Stimulated activated naive CD4-positive, alpha-beta T cell (primary cell): Measurements from ENCODE around the gene PRCC.

ENCODE experiments used
- DNase-seq, 6 experiments: peaks; one replicate each; lab custom pipeline; 2025; lab: John Stamatoyannopoulos, UW

Gene PRCC

GRCh38 chr1:156814571-156815260 lies 47.4 kb downstream of the PRCC start:
- DNase-seq = no peak

DNA sequence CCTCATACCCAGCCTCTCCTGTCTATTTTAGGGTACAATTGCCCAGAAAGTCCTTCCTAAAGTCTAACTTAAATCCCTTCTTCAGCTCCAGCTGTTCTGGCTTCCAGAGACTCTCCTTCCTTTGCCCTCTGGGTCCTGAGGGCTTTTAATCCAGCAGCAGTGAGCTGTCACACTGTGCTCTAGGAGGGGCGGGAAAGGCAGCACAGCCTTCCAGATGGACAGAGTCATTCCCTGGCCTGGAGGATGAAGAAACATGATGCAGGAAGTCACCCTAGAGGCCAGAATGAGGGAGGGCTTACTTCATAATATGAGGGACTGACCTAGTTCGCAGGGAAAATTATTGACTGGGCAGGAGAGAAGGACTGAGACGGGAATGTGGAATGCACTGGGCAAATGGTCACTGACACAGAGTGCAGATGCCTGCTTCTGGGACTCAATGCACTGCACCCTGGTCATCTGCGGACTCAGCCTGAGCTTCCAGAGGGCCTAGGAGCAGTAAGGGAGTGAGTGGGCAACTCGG lies 48.0 kb downstream of the PRCC start:
- peak in 1 of 6 experiments; percentile 27 for DNase-seq

DNA sequence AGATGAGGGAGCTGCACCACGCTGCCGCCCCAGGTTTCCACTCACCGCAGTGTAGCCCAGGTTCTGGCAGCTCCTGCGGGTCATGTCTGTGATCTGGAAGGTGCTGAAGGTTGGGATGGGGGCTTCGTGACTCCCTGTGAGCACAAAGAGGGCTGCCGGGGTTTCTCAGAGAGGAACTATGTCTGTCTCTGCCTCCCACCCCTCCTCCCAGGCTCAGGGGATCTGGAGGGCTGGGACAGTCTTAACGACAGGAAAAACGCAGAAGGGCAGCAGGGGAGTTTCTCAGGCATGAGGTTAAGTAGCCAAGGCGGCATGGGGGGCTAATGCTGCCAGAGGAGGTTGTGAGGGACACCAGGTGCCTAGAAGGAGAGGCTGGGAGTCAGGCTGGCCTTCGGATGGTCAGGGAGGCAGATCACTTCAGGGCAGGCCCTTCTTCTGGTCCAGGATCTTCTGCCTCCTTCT lies 48.7 kb downstream of the PRCC start:
- peak in 4 of 6 experiments; percentile 5 to 58 (median 38) for DNase-seq

DNA sequence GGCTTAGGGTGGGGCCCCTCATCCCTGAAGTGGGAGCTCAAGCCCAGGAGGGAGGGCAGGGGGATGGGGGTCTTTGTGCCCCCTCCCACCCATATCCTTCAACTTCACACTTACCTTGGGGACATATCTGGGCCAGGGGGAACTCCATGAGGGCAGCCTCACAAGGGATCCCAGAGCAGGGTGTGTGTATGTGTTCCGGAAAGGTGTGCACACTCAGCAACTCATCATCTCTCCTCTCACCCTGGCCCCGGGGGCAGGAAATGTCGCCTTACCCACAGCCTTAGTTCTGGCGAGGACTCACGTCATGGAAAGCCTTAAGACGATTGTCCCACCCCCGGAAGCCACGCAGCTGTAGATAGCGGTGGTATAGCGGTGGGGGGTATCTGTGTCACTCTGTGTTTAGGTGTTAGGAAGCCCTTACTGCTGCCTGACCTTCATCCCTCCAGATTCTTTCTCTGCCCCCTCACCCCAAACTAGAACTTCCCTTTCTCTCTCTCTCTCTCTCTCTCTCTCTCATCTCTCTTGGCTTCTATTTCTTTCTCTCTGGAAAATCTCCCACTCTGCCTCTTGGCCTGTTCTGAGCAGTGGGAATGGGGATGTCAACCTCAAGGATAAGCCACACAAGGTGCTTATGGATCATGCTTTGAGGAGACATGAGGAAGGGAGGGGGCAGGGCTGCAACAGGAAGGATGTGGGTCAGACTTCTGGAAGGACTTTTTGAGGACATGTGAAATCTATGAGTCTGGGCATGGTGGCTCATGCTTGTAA lies 49.4 kb downstream of the PRCC start, which contains the start of gene SH2D2A:
TSS of gene SH2D2A (minus strand) at position 288 of the 768 bp plus-strand sequence. CDS start at position 148, 140 bp downstream.
- DNase-seq = peak; percentile 85 to 97 (median 94)

DNA sequence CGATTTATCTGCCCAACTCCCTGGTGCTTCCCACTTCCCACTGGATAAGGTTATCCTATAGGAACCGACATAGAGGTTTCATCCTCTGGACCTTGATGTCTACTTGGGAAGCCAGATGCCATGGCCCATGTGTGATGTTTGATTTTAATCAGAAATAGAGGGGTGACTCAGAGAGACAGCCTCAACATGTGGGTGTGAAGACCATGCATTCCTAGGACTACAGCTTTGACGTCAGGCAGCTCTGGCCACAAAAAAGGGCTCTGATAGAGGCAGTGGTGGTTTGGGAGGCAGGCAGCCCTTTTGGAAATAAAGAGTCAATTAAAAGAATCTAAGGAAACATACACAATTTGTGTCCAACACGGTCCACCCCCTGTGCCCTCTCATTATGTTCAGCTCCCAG lies 54.5 kb downstream of the PRCC start:
- DNase-seq = no peak

- no peak for DNase-seq
These were observed 55.3 kb downstream of the PRCC start for GRCh38 chr1:156822680-156823079.

- no peak for DNase-seq
These were observed 56.0 kb downstream of the PRCC start for GRCh38 chr1:156823210-156823790.

GRCh38 chr1:156826630-156827029 lies 59.3 kb downstream of the PRCC start:
- no peak for DNase-seq

GRCh38 chr1:156828400-156829124 lies 61.2 kb downstream of the PRCC start:
- no peak for DNase-seq

DNA sequence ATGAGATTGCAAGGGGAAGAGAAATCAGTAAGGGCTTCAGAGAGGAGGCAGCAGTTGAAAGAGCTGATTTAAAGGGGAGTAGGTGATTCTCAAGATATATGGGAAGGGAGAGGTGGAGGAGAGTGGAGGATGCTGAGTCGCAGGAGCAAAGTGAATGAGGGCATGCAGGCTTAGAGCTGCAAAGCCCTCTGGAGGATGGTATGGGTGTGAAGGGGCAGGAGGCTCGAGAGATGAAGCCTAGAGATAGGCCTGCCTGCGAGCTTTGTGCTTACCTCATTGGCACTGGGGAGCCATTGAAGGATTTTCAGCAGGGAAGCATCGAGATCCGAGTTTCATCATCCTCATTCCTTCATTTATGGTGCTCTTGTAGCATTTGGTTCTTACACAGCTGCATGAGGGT lies 65.1 kb downstream of the PRCC start:
- DNase-seq = no peak

DNA sequence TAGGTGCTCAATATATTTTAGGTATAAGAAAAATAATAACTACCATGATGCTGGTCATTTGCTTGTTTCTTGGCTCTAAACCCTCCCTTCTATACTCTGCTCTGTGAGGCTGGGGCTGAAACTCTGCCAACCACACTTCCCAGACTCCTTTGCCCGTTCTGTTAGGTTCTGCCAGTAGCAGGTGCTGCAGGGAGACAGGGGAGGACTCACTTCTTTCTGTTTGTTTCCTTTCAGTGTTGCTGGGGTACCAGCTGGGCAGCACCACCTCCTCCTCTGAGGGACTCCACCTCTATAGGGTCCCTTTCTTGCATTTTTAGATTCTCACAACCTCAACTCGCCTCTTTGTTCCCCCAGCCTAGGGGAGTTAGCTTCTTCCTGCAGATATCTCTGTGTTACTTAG lies 66.3 kb downstream of the PRCC start:
- no peak for DNase-seq

GRCh38 chr1:156834322-156834721 lies 67.0 kb downstream of the PRCC start:
- no peak for DNase-seq

DNA sequence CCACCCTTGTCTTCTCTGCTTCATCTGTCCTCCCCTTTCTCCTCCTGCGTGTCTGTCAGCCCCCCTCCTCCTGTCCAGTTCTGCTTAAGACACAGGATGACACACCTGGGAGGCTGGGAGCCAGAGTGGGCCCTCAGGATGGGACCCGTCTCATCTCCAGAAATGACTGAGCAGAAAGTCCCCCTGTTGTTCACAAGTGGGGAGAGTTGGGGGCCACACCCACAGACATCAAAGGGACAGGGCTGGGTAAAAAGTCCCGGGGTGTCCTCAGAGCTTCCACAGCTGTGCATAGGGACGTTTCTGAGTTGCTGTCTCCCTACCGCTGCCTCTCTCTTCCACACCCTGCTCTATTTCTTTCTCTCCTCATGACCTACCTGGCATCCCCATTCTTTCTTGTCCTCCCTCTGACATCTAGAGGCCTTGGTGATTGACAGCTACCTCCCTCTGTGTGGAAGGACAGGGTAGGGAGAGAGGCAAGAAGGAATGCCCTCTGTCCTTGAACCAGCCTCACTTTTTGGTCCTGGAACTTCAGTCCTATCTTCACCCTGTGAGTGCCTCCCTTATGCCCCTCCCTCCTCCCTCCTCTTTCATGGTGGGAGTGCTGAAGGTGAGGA lies 68.8 kb downstream of the PRCC start:
- DNase-seq = no peak

- DNase-seq = no peak
These were observed 69.6 kb downstream of the PRCC start for GRCh38 chr1:156836892-156837291.

DNA sequence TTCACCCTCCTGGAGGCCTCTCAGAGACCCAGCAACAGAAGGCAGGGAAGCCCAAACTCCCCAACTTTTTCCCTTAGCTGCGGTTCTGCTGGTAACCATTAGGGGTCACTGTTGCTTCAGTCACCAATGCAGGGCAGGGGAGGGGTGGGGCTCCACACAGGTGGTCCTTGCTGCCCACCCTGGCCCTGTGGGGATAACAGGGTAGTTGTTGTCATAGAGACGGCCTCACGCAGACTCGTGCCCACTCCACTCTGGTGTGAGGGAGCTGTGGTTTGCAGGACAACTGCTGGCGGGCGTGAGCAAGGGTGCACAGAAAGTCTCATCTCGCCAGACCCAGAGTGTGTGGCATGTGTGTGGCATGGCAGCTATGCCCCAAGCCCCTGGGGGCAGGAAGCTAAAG lies 71.6 kb downstream of the PRCC start:
- peak in 5 of 6 experiments; percentile 16 to 68 (median 33) for DNase-seq

DNA sequence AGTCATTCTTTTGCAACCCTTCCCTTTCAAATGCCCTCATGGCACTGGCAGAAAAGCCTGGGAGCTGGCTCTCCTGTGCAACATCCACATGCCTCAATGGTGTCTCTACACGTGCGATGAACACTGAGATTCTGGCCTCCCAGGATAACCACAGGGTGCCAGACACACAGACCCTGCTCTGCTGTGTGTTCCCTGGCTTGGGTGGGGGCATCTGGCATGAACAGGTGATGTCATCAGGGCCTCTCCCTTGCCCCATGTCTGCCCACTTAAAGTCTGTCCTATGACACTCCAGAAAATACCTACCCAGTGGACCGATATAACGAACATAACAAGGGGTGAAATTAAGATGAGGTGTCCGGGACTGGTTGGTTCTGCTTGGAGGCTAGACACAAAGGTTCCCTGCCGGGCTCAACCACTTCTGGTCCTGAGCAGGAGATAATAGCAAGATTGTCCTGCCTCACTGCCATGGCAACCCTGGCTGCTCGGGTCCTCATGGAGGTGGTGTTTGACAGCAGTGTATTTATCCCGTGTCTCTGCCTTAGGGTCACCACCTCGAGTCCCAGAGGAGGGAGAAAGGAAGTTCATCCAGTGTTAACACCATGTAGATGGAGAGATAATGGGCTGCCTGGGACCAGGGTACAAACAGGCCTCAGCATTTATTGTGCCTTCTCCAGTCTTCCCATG lies 72.2 kb downstream of the PRCC start:
- no peak for DNase-seq

- no peak for DNase-seq
These were observed 73.0 kb downstream of the PRCC start for GRCh38 chr1:156840186-156840897.

DNA sequence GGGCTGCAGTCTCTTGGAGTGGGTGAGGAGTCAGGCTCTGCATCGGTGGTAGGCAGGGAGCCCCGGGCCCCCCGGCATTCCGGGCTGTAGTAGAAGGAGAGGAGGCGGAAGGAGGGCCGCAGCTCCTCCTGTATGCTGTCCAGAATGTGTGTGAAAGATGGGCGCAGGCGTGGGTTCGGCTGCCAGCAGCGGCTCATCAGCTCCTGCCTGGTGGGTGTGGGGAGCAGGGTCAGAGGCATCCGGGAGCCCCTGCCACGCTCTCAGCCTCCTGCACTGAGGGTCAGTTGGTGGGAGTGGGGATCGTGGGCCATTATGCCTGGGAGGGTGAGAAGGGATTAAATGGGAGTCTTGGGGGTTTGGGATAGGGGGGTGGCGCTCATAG lies 73.6 kb downstream of the PRCC start:
- no peak for DNase-seq

DNA sequence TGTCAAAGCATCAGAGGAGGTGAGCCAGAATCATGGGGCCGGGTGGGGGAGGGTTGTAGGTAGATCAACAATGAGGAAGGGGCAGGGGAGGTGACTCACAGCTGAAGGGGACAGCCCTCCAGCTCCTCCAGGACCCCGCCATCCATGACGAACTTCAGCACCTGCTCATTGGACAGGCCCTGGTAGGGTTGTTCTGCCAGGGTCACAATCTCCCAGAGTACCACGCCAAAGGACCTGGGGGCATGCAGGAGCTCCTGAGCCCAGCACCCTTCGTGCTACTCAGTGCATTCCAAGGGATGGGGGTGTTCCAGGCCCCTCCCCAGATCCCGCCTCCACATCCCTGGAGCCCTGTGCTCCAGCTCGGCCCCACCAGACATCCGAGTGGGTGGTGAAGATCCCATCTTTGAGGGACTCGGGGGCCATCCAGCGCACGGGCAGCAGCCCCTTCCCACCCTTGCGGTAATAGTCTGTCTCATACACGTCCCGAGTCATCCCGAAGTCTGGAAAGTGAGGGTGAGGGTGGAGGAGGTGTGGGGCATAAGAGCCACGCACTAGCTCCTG lies 74.0 kb downstream of the PRCC start:
- DNase-seq = no peak
